CD4-positive, alpha-beta T cell treated with Interleukin-15 for 1 hour (primary cell): ENCODE data around the gene RAB31.

Experiments
- DNase-seq: peaks from one replicate; pipeline ENCODE4 v3.0.0-alpha.2; 2020

RAB31 gene

DNA sequence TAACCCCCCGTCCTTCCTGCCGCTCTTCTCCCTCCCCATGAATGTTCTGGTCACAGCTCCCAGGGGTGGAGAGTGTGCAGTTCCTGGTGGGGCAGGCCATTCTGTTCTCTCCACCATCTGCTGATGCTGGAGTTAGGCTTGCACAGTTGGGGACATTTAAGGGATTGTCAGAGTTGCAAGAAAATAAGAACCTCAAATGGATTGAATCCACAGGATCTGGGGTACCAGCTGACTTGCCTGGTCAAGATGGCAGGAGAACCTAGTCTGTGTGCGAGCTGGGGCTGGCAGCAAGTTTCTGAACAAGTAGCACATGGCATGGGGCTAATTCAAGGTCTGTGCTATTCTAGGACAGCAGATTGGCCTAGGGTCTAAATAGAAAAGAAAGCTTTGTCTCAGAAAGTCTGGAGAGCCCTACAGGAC lies 116.9 kb downstream of the RAB31 start:
- no peak for DNase-seq

DNA sequence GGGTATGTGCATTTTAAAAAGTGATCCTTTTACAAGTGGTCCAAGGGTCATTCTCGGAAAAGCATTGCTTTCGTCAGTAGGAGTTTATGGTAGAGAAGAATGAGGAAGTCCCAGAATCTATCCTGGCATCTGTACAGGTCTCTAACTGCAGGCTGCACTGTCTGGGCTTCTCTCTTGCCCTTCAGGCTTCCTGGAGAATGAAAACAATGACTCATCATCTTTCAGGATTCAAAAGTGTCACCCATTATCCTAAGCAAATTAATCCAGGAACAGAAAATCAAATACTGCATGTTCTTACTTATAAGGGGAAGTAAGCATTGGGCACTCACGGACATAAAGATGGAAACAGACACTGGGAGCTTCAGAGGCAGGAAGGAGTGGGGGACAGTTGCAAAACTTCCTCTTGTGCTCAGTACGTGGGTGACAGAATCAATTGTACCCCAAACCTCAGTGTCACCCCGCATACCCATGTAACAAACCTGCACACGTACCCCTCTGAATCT lies 117.5 kb downstream of the RAB31 start:
- DNase-seq, result no peak

DNA sequence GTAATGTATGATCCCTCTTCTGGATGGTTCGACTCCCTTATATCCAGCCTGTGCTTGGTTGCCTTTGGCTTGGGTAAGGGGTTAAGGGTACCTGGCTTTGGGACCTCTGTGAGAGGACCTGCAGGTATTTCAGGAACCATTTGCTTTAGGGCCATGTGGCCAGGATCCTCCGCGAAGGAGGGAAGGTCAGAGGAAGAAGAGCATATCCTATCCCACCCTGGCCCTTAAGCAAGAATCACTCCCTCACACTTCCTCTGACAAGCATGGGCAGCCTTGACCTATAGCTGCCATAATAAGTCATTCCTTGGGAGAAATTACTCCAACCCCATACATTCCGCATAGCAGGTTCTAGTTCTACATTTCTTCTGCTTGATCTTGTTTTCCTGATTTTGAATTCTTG lies 118.6 kb downstream of the RAB31 start:
- DNase-seq, result no peak

DNA sequence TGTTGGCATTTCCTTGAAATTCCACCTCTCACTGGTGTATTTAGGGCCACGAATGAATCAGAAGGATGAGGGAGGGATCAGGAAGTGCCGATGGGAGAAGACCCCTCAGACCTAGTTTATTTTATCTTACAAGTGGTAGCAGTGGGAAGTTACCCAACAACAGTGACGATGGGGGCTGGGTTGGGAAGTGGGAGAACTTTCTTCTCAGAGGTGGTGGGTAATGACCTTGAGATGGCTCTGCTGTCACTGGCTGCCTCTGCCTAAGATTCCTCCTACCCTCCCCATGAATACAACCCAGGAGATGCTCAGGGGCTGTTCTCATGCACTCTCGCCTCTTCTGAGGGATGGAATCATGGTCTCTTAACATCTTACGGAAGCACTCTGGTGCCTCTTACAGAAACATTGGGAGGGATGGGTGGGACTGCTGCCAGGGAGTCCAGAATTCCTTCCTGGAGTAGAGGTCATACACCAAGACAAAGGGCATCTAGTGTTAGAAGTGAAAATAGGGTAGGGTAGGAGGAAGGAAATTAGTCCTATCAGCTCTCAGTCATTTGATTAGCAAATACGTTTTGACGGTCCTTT lies 119.2 kb downstream of the RAB31 start:
- DNase-seq, result no peak

DNA sequence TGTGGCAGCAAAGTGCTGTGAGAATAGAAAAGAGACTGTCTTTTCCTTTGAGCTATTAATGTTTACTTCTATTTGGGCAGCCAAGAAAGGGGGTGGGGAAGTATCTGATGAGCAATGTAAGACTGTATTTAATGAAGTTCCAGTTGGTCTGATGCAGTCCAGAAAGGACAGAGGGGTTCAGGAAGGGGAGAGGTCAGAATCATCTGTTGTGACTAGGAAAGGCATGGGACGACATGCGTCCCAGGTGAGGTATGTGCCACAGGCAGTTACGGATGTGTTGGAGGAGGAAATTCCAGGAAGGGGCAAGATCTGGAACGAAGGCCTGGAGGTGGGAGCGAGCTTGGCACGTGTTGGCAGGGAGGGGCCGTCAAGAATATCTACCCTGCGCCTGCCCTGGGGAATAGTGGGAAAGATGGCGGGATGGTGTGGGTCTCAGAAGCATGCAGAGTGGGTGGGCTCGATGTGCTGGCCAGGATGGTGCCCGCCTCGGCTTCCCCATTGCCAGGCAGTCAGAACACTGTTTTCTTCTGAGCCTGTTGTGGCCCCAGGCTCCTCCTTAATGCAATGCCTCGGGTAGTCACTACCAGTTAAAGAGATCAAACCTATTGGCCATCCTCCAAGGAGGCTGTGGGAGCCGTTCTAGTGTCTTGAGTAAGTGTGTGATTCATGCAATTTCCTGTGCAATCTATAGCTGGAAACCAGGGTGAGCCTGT lies 119.8 kb downstream of the RAB31 start:
- peak; percentile 63 for DNase-seq

DNA sequence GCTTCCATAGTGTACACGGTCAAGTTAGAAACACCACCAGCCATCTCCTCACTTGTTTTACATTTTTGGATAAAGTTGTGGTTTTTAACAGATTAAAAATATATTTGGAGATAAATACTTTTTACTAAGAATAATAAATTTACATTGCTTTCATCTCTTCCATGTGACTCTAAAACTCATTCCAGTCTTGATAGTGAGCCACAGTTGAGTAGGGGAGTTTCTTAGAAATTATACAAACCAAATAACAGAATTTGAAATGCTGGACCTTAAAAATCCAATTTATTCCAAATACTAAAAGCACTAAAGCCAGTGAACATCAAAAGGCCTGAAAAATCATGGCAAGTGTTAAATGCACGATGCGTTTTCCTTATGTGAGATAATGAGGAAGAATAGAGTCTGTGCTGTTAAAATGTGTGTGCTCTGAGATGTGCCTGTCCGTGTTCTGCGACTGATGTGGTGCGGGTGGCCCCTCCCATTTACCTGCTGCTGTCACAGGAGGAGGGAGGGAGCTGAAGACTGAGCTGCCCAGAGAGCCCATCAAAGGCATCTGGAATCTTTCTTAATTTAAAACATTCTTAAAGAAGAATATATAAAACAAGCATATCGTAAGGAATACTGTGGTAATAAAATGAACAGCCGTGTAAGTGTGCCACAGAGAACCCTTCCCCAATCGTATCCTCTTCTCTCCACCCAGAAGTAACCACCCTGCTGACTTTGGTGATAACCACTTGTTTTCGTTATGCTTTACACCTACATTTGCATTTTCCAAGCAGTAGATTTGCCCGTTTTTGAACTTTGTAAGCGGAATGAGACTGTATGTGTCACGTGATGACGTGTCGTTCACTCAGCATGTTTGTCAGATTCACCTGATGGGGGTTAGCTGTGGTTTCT lies 120.7 kb downstream of the RAB31 start:
- DNase-seq, result no peak

DNA sequence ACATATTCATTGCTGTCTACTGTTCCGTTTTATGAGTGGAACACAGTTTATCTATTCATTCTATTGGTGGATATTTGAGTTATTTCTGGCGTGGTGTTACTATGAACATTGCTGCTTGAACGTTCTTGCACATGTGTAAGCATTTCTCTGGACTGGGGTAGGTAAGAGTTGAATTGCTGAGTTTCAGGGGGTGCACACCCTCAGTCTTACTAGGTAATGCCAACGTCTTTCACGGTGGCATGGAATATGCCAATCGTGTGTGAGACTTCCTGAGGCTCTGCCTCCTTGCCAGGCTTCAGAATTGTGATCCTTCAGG lies 121.3 kb downstream of the RAB31 start:
- DNase-seq, result no peak

DNA sequence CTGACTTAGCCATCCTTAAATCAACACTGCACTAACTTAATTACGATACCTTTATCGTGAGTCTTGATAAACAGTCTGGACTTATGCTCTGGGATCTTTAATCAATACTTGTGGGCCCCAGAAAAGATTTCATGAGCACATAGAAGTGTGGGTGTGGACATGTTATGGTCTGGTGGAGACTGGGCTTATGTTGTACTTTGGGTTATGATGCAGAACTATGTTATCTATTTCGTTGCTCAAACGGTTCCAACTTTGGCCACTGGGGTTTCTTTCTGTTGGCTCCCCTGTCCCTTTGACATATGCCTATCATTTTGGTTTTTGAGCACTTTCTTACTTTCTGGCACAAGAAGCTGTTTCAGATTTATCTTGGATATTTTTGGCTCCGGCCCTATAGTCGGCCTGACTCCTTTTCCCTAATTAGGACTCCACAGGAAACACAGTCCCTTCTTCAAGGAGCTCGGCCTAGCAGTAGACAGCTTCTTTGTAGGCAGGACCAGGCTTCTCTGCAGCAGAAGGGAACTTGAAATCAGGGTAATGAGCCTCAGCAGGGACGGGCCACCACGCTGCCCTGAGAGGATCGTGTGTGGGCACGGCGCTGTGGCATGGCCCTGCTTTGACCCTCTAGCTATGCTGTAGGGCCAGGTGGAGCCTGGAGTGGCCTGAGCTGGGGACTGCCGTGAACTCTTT lies 123.1 kb downstream of the RAB31 start:
- no peak for DNase-seq

DNA sequence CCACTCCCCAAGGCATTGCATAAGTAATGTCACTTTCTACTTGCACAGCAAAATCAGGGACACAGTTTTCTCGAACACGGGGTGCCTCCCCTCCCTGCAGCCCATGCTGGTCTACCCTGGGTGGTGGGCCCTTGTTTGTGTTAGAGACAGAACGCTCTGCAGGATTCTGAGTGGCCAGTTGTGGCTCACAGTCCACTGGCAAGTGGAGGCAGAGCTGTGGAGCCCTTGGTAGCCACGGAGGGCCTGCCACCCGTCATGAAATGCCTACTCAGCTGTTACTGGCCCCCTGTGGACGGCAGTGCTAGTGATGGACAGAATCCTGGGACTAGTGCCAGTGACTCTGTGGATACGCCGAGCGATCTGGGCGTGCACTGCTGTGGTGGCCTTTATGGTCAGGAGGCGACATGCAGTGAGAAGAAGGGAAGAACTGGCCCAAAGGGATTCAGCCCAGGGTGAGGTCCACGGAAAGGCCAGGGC lies 123.7 kb downstream of the RAB31 start:
- no peak for DNase-seq

DNA sequence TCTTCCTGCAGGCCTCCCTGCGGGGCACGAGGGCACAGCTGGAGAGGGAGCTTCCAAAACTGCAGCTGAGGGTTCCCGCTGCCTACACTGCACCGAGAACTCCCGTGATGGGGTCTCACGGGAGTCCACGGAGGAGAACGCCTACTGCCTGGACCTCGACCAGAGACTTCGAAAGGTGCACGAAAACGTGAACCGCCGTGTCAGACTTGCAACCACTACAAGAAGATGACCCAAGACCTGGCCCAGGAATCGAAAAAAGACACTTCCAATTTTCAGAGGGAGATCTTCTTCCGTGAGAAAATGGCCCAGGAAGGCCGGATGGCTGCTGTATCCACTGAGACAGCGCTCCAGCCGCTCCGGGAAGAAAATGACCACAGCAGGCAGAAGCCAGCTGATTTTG lies 124.8 kb downstream of the RAB31 start:
- no peak for DNase-seq

DNA sequence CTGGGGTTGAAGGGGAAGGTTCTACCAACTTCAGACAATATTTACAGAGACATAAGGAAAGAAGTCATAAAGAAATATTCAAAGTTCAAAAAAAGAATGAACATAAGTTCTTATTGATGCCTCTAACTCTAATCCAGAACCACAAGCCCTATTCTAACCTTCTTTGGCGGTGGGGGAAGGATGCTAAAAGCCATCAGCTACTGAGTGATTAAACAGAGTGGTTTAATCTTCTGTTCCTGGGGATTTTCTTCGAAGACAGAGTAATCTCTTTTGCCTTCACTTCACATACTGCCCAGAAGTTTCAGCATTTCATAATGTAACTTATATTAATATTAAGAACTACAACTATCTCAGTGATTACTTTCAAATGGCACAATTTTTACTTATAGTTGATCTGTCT lies 126.5 kb downstream of the RAB31 start:
- DNase-seq, result no peak

DNA sequence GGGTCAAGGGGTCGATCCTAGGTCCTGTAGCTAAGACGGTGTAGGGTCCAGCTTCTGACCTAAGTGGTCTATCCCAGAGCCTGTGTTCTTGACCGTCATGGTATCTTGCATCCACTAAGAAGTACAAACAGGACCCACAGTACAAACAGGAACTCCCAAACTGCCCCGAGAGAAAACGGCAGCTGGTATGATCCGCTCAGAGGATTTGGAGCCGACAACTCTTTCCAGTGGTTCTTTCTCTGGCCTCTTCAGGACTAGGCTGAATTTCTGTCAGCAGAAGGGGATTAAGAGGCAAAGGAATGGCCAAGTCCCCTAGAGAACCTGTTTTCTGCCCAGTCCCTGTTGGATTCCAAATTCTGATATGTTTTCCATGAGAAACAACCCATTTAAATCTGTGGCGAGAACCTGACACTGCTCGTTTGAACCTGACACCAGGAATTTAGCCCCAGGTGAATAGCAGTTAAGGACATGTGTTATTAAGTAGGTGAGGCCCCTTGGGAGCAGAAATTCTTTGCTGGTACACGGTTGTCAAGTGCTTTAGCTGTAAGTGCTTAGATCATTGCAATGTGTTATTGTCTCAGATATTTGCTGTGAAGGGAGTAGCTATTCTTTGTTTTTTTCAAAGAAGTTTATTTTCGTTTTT lies 127.1 kb downstream of the RAB31 start:
- DNase-seq, result no peak

DNA sequence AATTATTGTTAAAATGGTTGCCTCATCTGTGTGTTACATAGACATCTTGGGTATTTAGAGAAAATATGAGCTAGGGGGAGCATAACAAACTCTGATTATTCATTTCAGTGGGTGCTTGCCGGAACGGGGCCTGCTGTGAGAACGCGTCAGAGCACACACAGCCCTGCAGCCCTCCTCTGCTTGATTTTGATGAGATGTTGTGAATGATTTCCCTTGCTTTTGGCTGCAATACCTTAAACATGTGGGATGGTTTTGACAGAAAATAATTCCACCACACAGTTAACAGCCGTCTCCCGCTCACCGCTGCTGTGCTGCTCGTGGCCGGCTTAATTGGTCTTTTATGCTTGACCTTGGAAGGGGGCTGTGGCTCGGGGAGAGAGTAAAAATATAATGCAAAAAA lies 127.7 kb downstream of the RAB31 start:
- DNase-seq, result no peak

DNA sequence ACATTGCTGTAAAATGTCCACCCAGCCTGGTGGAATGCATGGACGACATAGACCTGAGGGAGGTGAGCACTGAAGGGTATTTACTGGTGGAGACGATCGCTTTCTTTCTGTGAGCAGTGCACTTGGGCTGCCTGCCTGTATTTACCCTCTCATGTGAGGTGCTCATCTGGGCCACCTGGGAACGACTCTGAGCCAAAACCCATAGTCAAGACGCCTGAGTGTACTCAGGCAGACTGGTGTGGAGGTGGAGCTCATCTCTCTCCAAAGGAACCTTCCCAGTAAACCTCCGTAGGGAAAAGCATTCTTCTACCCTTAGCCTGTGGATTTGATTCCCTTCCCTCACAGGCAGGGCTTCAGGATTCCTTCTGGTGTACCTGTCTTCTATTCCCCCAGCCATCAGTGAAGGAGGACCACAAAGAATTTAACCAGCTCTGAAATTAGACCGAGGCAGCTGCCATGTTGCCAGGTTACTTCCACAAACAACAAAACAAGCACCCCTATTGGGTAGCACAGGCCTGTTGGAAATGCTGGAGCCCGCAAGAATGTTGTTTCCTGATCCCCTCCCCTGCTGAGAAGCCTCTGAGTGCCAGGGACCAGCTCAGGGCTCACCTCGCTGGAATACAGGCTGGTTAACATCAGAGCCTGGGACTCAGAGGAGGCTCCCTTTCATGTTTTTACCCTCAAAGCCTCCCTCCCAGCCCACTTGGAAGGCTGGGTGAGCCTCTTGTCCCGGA lies 130.2 kb downstream of the RAB31 start:
- no peak for DNase-seq

DNA sequence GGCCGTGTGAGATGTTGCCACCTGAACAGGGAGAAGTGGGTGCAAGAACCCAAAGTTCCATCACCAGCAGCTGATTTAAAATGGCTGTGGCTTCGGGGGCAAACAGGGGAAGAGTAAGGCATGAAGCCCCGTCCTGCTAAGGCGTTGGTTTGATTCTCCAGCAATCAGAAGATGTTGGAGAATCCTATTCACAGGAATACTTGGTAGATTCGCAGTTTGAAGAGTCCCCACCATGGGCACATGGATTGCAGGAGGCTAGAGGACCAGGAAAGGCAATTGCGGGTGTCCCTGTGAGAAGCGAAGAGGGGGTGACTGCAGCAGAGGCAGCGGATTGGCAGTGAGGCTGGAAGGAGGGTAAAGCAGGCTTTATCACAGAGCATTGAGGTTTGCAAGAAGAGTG lies 131.1 kb downstream of the RAB31 start:
- no peak for DNase-seq

DNA sequence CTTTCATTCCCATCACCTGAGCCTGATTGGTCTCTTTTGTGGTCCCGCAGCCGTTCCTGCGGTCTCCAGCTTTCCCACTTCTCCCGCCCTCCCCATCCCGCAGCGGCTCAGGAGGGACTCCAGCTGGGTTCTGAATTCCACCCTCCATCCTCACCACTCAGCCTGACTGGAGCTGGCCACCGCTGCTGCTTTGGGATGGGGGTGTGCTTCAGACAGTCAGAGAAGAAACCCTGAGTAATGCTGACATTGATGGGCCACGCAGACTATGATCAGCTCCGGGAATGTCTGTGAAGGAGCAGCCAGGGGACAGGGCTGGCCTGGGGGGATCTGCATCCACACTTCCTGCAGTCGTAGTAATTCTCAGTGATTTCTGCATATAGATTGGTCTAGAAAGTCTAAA lies 131.8 kb downstream of the RAB31 start:
- DNase-seq, result no peak

DNA sequence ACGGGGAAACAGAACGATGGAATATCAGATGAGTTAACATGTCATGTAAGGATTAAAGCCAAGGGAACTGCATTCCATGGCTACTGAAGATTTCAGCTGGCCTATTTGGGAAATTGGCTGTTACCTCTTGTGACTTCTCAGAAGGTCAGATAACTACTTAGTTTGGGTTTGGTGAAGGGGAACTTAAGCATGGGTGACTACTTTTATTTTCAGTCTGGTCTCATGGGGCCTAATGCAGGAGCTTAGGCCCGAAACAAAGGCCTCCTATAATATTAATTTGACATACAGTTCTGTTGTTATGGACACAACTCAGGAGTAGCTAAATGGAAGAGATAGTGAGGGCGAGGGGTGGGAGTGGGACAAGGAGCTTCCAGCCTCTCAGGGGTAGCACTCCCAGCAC lies 133.7 kb downstream of the RAB31 start:
- DNase-seq, result no peak

DNA sequence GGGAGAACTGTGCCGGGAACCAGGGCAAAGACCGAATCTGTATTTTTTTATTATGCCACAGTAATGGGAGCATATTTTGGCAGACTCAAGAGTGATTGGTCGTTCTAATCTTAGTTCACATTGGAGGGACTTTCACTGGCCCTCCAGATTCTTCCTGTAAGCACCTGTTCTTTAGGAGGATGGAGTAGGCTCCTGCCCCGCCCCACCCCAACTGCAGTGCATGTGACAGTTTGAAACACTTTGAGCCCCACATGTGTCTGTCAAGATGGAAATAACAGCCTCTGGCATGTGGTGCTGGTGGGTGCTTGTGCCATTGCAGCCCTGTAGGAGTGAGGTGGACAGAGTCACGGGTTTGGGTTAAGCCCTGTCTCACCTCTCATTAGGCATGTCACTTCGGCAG lies 134.3 kb downstream of the RAB31 start:
- no peak for DNase-seq

DNA sequence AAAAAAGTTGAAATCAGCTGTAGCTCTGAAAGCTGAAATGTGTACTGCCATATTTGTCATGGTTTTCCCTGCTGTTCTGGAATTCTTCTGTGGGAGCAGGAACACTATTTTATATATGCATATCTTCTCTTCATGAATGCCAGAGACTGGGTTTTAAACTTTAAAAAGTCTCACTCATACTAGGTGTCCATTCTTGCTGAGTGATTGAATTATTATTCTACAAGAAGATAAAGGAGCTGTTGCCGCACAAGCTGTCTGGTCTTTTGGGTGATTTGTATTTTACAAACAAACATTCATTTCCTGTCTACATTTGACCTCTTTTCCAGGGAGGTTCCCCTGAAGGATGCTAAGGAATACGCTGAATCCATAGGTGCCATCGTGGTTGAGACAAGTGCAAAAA lies 137.2 kb downstream of the RAB31 start:
- no peak for DNase-seq

DNA sequence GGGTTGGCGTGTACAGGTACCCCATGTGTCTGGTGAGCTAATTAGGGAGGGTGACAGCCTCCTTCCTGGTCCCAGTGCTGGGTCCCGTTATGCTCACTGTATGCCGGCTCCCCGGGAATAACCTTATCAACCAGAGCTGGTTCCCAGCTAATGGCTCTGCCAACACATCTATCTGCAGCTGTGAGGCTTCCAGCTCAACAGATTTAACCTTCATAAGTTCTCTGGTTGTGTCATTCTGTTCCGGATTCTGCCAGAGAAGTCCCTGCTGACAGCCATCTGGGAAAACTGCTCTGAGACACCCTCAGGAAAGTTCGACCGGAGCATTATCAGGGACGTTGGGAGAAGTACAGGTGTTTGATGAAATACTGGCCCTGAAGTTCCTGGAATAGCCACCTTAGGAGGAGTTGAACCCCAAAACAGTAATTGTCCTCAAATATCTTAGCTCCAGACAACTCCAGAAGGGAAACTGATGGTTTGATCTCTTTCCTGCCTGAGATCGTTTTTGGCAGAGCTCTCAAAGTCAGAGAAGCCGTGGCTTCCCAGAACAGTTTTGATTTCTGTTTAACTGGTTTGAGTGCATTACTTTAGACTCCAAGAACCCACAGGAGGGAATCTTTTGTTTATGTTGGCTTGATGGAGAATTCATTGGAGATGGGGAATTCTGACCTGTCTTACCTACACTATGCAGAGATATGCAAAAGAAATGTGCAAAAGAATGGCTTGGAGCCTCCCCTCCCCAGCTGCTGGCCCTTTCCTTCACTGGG lies 138.2 kb downstream of the RAB31 start:
- no peak for DNase-seq

DNA sequence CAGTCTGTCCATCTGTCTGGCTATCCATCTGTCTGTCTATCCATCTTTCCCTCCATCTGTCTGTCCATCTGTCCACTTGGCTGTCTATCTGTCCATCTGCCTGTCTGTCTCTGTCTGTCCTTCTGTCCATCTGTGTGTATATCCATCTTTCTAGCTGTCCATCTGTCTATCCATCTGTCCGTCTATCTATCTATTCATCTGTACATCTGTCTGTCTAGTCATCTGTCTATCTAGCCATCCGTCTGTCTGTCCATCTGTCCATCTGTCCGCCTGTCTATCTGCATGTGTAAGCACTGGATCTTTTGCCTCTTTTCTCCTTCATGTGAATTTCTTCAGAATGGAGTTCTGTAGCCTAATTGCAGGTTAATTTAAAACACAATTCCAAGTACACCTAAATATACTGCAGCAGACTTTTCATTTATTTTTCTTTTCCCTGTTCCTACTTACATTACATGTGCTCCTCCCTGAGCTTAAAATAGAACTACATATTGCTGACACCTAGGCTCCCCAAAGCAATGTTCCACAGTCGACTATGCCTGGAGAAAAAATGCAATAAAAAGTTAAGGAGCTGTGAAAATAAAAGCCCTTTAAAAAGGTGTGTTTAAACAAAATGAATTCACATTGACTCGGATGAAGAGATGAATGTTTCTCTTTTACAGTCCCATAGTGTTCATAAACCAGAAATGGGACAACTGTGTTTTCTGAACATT lies 140.2 kb downstream of the RAB31 start:
- no peak for DNase-seq
